OCI-LY1 (cell line): ENCODE results near the gene TAS2R40.

Source experiments
- H2AFZ ChIP-seq: fragments of 200-600 bp; sonication (generic), shearing (Covaris generic); 2 replicates; pipeline ENCODE4 v1.6.0; 2014; ENCODE audit warnings: antibody characterized with exemption, mild to moderate bottlenecking, low read length
- H3F3A ChIP-seq: fragments of 200-600 bp; sonication (generic), shearing (Covaris generic); 2 replicates; pipeline ENCODE4 v1.6.0; 2014; ENCODE audit warnings: mild to moderate bottlenecking, antibody characterized with exemption, low read length, moderate library complexity; ENCODE audit not compliant: insufficient read depth
- H3K27ac ChIP-seq: fragments of 200-600 bp; sonication (generic); 2 replicates; pipeline ENCODE4 v1.5.1; 2014; ENCODE audit warnings: low read length, mixed run types, mild to moderate bottlenecking, low read depth; ENCODE audit not compliant: poor library complexity, severe bottlenecking
- H3K27me3 ChIP-seq: fragments of 200-600 bp; sonication (generic); 2 replicates; pipeline ENCODE4 v1.6.0; 2014; ENCODE audit warnings: antibody characterized with exemption, mild to moderate bottlenecking, low read length, moderate library complexity; ENCODE audit not compliant: insufficient read depth
- H3K36me3 ChIP-seq: fragments of 200-600 bp; sonication (generic); 2 replicates; pipeline ENCODE4 v1.6.1; 2014; ENCODE audit warnings: mild to moderate bottlenecking, antibody characterized with exemption, low read length, moderate library complexity, mixed read lengths; ENCODE audit not compliant: insufficient read depth
- H3K4me1 ChIP-seq: fragments of 200-600 bp; sonication (generic); 2 replicates; pipeline ENCODE4 v1.5.1; 2014; ENCODE audit warnings: mild to moderate bottlenecking, low read length, moderate library complexity; ENCODE audit not compliant: insufficient read depth, severe bottlenecking
- H3K4me2 ChIP-seq: fragments of 200-600 bp; sonication (generic), shearing (Covaris generic); 2 replicates; pipeline ENCODE4 v1.6.1; 2014; ENCODE audit warnings: low read length
- H3K4me3 ChIP-seq: fragments of 200-600 bp; sonication (generic); 2 replicates; pipeline ENCODE4 v1.5.1; 2014; ENCODE audit warnings: low read length, low read depth, mild to moderate bottlenecking, mixed read lengths; ENCODE audit not compliant: poor library complexity, severe bottlenecking
- H3K79me2 ChIP-seq: fragments of 200-600 bp; shearing (Covaris generic); 2 replicates; pipeline ENCODE4 v1.6.1; 2016; ENCODE audit warnings: mixed run types, low read length, mixed read lengths; ENCODE audit not compliant: insufficient read depth
- H3K9ac ChIP-seq: fragments of 200-600 bp; sonication (generic), shearing (Covaris generic); 2 replicates; pipeline ENCODE4 v1.6.1; 2014; ENCODE audit warnings: mild to moderate bottlenecking, low read length, mixed read lengths
- H3K9me2 ChIP-seq: fragments of 200-600 bp; sonication (generic), shearing (Covaris generic); 2 replicates; pipeline ENCODE4 v1.6.1; 2014; ENCODE audit warnings: low read depth, mild to moderate bottlenecking, low read length, mixed read lengths
- H3K9me3 ChIP-seq: fragments of 200-600 bp; shearing (Covaris generic); 2 replicates; pipeline ENCODE4 v1.6.1; 2014; ENCODE audit warnings: low read length, mixed read lengths
- H4K20me1 ChIP-seq: fragments of 200-600 bp; sonication (generic), shearing (Covaris generic); 2 replicates; pipeline ENCODE4 v1.6.0; 2016; ENCODE audit warnings: mild to moderate bottlenecking, low read length; ENCODE audit not compliant: insufficient read depth
- CTCF ChIP-seq: fragments of 200-600 bp; sonication (generic), shearing (Covaris generic); IDR thresholded peaks from 2 replicates; pipeline ENCODE4 v1.5.1; 2017; ENCODE audit warnings: mild to moderate bottlenecking, antibody characterized with exemption, low read length, moderate library complexity, mixed read lengths
- EZH2 ChIP-seq: fragments of 200-600 bp; sonication (generic), shearing (Covaris generic); IDR thresholded peaks from 2 replicates; pipeline ENCODE4 v1.8.0; 2017; ENCODE audit warnings: borderline replicate concordance, mixed run types, mild to moderate bottlenecking, antibody characterized with exemption, low read length, moderate library complexity, mixed read lengths

Gene TAS2R40

GRCh38 chr7:143238289-143238980 is 16.6 kb downstream of the TAS2R40 start:
- Histone ChIP-seq H3K9ac (no peak overlapping the region), H3K4me1 (no peaks in the 10 kb centered on the region), H3K36me3 (no peaks in the 10 kb centered on the region), H3K27me3 (no peaks in the 10 kb centered on the region), H4K20me1 (no peaks in the 10 kb centered on the region), H3K4me2 (no peak overlapping the region), H2AFZ (no peak overlapping the region), H3K9me3 (no peaks in the 10 kb centered on the region), H3K27ac (no peak overlapping the region), H3K79me2 (no peaks in the 10 kb centered on the region), H3K9me2 (no peaks in the 10 kb centered on the region), H3K4me3 (no peak overlapping the region), H3F3A (no peaks in the 10 kb centered on the region)
- no peak for TF ChIP-seq EZH2
- no peak for TF ChIP-seq CTCF

GRCh38 chr7:143239813-143240212 is 18.0 kb downstream of the TAS2R40 start:
- H3K9ac ChIP-seq: no peak overlapping the region

GRCh38 chr7:143240291-143241168 is 18.7 kb downstream of the TAS2R40 start:
- no peaks in the 10 kb centered on the region for H3F3A ChIP-seq
- no peaks in the 10 kb centered on the region for H3K27me3 ChIP-seq
- no peaks in the 10 kb centered on the region for H3K9me3 ChIP-seq
- no peak overlapping the region for H3K4me2 ChIP-seq
- H3K36me3 ChIP-seq: no peaks in the 10 kb centered on the region
- H3K79me2 ChIP-seq: no peaks in the 10 kb centered on the region
- H2AFZ ChIP-seq: no peak overlapping the region
- H3K27ac ChIP-seq: no peak overlapping the region
- no peaks in the 10 kb centered on the region for H3K9me2 ChIP-seq
- no peaks in the 10 kb centered on the region for H4K20me1 ChIP-seq
- TF ChIP-seq CTCF: peak; percentile 97
- no peak for TF ChIP-seq EZH2
- H3K4me3 ChIP-seq: no peak overlapping the region
- no peaks in the 10 kb centered on the region for H3K4me1 ChIP-seq
- H3K9ac ChIP-seq: no peak overlapping the region

More at GRCh38 chr7:143239813-143240212, 18.0 kb downstream of the TAS2R40 start:
- no peak overlapping the region for H3K4me2 ChIP-seq
- H3F3A ChIP-seq: no peaks in the 10 kb centered on the region
- no peaks in the 10 kb centered on the region for H3K9me2 ChIP-seq
- no peaks in the 10 kb centered on the region for H3K4me1 ChIP-seq
- H4K20me1 ChIP-seq: no peaks in the 10 kb centered on the region
- H2AFZ ChIP-seq: no peak overlapping the region
- H3K4me3 ChIP-seq: no peak overlapping the region
- H3K27ac ChIP-seq: no peak overlapping the region
- TF ChIP-seq EZH2: no peak
- no peak for TF ChIP-seq CTCF
- no peaks in the 10 kb centered on the region for H3K27me3 ChIP-seq
- no peaks in the 10 kb centered on the region for H3K79me2 ChIP-seq
- H3K36me3 ChIP-seq: no peaks in the 10 kb centered on the region
- no peaks in the 10 kb centered on the region for H3K9me3 ChIP-seq
